ENCODE results near the gene UPF3B.

DNA sequence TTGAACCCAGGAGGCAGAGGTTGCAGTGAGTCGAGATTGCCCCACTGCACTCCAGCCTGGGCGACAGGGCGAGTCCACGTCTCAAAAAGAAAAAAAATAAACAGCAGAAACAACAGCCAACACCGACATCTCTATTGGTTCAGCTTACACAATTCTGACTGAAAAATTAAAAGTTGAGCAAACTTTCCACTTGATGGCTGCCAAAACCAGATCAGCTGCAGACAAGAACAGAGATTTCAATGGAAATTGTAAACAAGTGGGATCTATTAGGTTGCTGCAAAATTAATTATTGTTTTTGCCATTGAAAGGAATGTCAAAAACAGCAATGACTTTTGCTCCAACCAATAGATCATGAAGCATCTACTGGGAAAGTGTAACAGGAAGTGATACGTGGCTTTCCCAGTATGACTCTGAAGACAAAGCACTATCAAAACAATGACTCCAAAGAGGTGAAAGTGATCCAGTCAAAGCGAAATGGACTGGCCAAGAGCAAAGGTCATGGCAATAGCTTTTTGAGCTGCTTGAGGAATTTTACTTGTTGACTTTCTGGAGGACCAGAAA is 26.3 kb downstream of the UPF3B start:
- TF ChIP-seq, protein P1, sequence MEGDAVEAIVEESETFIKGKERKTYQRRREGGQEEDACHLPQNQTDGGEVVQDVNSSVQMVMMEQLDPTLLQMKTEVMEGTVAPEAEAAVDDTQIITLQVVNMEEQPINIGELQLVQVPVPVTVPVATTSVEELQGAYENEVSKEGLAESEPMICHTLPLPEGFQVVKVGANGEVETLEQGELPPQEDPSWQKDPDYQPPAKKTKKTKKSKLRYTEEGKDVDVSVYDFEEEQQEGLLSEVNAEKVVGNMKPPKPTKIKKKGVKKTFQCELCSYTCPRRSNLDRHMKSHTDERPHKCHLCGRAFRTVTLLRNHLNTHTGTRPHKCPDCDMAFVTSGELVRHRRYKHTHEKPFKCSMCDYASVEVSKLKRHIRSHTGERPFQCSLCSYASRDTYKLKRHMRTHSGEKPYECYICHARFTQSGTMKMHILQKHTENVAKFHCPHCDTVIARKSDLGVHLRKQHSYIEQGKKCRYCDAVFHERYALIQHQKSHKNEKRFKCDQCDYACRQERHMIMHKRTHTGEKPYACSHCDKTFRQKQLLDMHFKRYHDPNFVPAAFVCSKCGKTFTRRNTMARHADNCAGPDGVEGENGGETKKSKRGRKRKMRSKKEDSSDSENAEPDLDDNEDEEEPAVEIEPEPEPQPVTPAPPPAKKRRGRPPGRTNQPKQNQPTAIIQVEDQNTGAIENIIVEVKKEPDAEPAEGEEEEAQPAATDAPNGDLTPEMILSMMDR (IDR thresholded peaks at IDR 0.05) = no peak
- TF ChIP-seq POLR2AphosphoS5 (IDR thresholded peaks at IDR 0.05) (no peak), EP300 (IDR thresholded peaks at IDR 0.05) (no peak), POLR2A (IDR thresholded peaks at IDR 0.05) (no peak)

Measured in sigmoid colon (tissue), 4 donors.